Amniotic stem cell (primary cell): ENCODE results near the gene TARDBP.
"Not testable (repeated sequence)": the region's sequence is repeated elsewhere in the genome, so short reads cannot be mapped to it uniquely, and the experiment has no call there.

Experiments used
- DNase-seq: peaks from one replicate; lab custom pipeline; 2025; lab: John Stamatoyannopoulos, UW

The TARDBP gene

GRCh38 chr1:11042995-11043874, 30.8 kb downstream of the TARDBP start:
- DNase-seq, result no peak

DNA sequence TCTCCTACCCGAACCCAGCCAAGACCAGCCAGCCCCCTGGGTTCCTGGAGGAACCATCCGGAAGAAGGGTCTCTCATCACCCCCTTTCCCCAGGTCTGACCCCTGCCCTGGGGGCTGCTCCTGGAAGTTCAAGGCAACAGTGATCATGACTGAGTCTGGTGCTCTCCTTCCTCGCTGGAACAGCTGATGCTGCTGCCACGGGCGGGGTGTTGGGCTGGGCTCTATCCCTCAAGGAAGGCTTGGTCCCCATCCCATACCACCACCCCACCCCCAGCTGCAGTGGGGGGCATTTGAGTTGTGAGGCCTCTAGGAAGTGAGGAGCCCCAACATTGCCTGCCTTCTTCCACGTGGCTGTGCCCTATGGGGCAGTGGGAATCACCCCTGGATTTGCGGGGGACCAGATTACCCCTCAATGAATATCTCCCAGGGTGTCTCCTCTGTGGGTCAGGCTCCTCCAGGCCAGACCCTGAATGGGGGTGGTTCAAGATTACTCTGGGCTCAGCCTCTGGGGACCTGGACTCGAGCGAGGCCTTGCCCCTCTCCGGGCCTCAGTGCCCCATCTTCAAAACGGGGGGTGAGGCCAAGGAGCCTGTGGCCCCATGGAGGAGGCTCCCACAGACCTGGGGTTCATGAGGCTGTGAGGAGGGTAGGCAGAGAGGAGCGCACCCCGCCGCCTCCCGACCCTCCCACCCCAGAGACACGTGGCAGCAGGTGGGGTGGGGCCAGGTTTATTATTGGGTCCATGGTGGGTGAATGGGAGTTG, 31.8 kb downstream of the TARDBP start:
- DNase-seq, result no peak

- DNase-seq, result no peak
These were observed 32.5 kb downstream of the TARDBP start for GRCh38 chr1:11044849-11045427.

DNA sequence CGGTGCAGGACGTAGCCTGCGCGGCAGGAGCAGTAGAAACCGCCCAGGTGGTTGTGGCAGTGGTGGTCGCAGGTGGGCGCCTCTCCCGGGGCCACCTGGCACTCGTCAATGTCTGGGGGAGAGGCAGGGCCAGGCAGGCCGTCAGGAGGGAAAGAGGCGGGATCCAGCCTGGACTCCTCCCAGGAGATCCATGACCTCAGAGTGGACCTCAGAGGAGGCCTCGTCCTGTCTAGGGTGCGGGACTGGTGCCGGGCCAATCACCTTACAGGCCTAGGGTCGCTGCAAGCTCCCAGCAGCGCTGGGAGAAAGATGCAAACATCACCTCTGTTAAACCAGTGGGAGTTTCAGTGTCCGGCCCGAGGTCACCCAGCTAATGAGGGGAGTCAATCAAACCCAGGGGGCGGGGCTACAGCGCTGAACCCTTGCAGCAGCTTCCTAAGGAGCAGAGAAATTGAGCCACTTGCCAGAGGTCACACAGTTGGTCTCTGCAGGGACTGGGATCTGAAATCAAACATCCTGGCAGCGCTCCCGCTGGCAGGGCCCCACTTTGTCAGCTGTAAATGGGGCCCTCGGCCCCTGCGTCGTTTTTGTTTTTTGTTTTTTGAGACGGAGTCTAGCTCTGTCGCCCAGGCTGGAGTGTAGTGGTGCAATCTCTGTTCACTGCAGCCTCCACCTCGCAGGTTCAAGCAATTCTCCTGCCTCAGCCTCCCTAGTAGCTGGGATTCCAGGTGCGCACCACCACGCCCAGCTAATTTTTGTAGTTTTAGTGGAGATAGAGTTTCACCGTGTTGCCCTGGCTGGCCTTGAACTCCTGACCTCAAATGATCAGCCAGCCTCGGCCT, 33.2 kb downstream of the TARDBP start:
- DNase-seq, result no peak

GRCh38 chr1:11046270-11046566, 33.8 kb downstream of the TARDBP start:
- no peak for DNase-seq

DNA sequence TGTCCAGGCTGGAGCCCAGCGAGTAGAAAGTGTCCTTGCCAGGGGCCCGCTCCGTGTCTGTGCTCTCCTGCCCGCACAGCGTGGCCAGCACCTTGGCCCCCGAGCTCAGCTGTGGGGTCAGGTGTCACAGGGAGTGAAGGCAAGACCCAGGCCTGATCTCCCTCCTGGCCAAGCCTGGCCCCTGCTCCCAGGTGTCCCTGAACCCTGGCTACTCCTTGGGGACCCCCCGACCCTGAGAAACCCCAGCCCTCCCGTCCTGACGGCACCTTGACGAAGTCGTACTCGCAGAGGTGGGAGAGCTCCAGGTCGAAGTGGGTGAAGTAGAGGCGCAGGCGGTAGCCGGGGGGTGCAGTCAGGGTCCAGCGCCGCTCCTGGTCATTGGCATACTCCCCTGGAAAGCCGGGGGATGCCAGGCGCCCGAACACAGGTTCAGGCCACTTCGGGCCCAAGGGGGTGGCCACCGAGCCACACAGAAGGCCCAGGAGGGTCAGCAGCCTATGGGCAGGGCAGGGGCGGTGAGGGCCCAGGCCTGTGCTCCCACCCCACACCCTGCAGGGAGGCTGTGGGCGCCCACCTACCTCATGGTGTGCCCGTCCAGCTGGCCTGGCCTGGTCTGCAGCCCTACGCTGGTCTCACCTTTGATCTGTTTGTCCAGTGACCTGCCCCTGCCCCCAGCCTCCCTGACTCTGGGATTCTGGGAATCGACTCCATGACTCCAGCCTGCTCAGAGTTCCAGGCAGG, 34.3 kb downstream of the TARDBP start, which contains the start of gene MASP2:
TSS of gene MASP2 (minus strand) at position 615 of the 741 bp plus-strand sequence. CDS start at position 583, 32 bp downstream.
- DNase-seq, result no peak

DNA sequence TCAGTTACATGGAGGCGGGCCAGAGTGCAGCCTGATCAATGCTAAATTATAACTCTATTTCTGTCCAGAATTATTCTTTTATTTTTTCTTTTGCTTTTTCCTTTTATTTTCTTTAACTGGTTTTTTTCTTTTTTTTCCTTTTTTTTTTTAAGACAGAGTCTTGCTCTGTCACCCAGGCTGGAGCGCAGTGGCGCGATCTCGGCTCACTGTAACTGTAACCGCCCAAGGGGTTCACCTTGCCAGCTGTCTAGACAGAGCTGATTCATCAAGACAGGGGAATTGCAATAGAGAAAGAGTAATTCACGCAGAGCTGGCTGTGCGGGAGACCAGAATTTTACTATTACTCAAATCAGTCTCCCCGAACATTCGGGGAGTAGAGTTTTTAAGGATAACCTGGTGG, 38.7 kb downstream of the TARDBP start:
- not testable (repeated sequence) for DNase-seq

- no peak for DNase-seq
These were observed 39.5 kb downstream of the TARDBP start for GRCh38 chr1:11051781-11052511.

- no peak for DNase-seq
These were observed 40.6 kb downstream of the TARDBP start for GRCh38 chr1:11052839-11053757.

DNA sequence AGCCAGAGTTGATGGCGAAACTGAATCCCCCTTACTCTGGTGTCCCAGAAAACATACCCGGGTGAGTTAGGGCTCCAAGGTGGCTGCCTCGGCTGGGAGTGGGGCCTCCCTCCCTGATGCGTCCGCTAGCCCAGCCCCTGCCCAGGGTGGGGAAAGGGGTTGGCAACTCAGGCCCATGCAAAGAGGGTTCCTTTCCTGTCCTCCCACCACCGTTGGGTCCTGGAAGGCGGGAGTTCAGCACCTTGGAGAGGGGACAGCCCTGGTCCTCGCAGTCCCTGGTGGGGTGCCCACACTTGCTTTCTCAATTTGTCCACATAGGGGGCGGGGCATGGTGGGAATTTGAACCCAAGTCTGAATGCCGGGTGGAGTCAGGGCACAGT, 41.3 kb downstream of the TARDBP start:
- no peak for DNase-seq

- DNase-seq, result no peak
These were observed 41.7 kb downstream of the TARDBP start for GRCh38 chr1:11054181-11054580.

DNA sequence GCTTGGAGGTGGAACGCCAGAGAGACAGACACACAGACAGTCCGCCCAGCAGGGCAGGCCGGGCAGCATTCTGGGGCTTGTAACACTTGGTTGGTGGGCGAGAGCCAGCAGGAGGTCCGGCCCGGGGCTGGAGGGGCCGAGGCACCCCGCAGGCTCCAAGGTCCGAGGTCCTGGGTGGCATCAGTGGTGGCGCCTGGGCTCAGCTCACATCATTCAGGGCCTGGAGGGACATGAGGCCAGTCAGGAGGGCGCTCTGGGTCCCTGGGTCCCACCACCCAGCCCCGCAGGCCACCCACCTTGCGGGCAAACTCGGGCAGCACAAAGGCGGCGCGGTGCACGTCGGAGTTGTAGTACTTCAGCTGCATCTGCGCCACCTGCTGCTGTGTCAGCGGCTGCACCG, 42.2 kb downstream of the TARDBP start:
- no peak for DNase-seq

- DNase-seq, result no peak
These were observed 43.2 kb downstream of the TARDBP start for GRCh38 chr1:11055676-11056075.

GRCh38 chr1:11056504-11056903, 44.0 kb downstream of the TARDBP start:
- no peak for DNase-seq

- DNase-seq, result no peak
These were observed 45.0 kb downstream of the TARDBP start for GRCh38 chr1:11057477-11057876.

DNA sequence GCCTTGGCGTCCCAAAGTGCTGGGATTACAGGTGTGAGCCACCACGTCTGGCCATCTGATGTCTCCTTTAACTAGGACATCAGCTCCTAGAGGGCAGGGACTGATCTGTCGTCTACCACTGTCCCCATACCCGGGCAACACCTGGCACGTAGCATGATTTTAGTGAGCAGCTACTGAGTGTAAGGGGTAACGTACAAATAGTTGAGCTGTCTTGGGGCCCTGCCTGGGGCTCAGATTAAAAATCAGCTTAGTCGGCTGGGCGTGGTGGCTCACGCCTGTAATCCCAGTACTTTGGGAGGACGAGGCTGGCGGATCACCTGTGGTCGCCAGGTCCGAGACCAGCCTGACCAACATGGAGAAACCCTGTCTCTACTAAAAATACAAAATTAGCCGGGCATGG, 45.6 kb downstream of the TARDBP start:
- DNase-seq, result no peak

DNA sequence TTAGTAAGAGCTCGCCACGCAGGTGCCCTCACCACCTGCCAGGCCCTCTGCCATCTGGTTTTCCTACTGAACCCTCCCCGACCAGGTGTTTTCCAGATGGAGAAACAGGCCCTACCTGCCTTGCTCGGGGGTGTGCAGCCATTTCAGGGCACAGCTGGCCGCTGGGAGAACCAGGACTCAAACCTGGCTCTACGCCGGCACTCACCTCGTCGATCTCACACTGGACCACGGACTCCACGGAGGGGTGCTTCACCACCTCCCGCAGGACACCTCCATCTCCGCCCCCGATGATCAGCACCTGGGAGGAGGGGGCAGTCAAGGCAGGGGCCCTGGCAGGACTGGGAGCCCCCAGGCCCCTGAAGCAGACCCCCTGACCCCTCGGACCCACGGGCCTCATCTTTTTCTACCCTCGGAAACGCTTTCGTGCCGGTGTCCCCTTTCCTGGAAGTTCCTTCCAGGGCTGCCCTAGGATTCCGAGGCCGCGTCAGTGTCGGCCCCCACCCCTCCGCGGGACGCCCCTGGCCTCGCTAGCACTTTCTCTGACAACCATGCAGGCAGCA, 46.2 kb downstream of the TARDBP start:
- no peak for DNase-seq

DNA sequence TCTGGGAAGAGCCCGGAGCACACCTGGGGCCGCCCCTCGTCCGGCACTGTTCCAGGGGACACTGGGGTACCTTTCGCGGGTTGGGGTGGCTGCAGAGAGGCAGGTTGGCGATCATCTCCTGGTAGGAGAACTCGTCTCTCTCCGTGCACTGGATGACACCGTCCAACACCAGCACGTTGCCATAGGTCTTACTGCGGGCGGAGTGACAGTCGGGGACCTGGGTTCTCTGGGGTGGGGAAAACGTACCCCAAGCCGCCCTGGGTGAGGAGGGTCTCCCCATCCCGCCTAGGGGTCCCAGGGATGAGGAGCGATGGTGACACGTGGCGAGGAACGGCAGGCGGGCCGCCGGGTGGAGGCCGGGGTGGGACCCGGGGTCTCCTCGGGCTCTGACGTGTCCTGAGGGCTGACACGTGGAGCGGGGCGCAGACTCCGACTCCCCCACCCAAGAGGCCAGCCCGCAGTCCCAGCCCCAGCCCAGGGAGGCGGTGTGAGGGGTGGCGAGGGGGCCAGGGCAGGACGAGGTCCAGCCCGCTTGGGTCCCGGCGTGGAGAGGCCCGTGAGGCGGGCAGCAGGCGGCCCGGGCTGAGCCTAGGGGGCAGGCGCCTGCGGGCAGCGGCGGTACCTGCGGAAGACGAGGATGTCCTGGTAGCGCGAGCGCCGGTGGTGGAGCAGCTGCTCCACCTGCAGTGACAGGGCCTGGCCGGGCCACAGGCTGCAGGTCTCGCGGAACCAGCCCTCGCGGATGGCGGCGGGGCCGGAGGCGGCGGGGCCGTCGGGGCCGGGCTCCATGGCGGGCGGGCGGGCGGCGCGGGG, 46.9 kb downstream of the TARDBP start:
- no peak for DNase-seq
